ENCODE measurements around the gene KDM3B.
"Not testable (repeated sequence)": the region's sequence is repeated elsewhere in the genome, so short reads cannot be mapped to it uniquely, and the experiment has no call there.

The KDM3B gene

GRCh38 chr5:138389911-138390310, 37.4 kb downstream of the KDM3B start:
- not testable (repeated sequence) for H3K27me3 Mint-ChIP-seq; H3K27ac Mint-ChIP-seq; H3K9me3 Mint-ChIP-seq; H3K4me1 Mint-ChIP-seq; DNase-seq (ENCODE audit: low spot score in 2 of 2); ATAC-seq (ENCODE audit: low read depth); H3K4me3 Mint-ChIP-seq
- H3K36me3 Mint-ChIP-seq: peaks cover 29% of the 10 kb centered on the region

- Mint-ChIP-seq H3K4me3 (no peak overlapping the region), H3K4me1 (no peaks in the 10 kb centered on the region), H3K27ac (no peak overlapping the region), H3K36me3 (peaks cover 33% of the 10 kb centered on the region), H3K9me3 (no peaks in the 10 kb centered on the region), H3K27me3 (no peaks in the 10 kb centered on the region)
- ATAC-seq (ENCODE audit: low read depth) (no peak), DNase-seq (ENCODE audit: low spot score in 2 of 2) (no peak)
Observed at GRCh38 chr5:138391859-138392386, 39.4 kb downstream of the KDM3B start.

GRCh38 chr5:138402640-138403039, 50.2 kb downstream of the KDM3B start:
- Mint-ChIP-seq H3K4me3 (no peak overlapping the region), H3K36me3 (peaks cover 45% of the 10 kb centered on the region), H3K27me3 (no peaks in the 10 kb centered on the region), H3K27ac (no peak overlapping the region), H3K4me1 (peaks cover 4% of the 10 kb centered on the region), H3K9me3 (peaks cover 3% of the 10 kb centered on the region)
- ATAC-seq (ENCODE audit: low read depth) (no peak), DNase-seq (ENCODE audit: low spot score in 2 of 2) (no peak)

- DNase-seq (ENCODE audit: low spot score in 2 of 2) (peak in 1 of 2 donors; percentile 21), ATAC-seq (ENCODE audit: low read depth) (peak; percentile 98)
- H3K4me3 Mint-ChIP-seq: no peak overlapping the region
Observed at GRCh38 chr5:138408023-138408422, 55.5 kb downstream of the KDM3B start.

GRCh38 chr5:138410996-138411640, 58.6 kb downstream of the KDM3B start:
- not testable (repeated sequence) for ATAC-seq (ENCODE audit: low read depth); H3K9me3 Mint-ChIP-seq
- H3K36me3 Mint-ChIP-seq: peaks cover 24% of the 10 kb centered on the region

More at GRCh38 chr5:138408023-138408422, 55.5 kb downstream of the KDM3B start:
- Mint-ChIP-seq H3K9me3 (peaks cover 4% of the 10 kb centered on the region), H3K36me3 (peaks cover 30% of the 10 kb centered on the region), H3K27me3 (no peaks in the 10 kb centered on the region), H3K27ac (peak overlapping the region; percentile 90), H3K4me1 (peaks cover 8% of the 10 kb centered on the region)

GRCh38 chr5:138418444-138418843, 66.0 kb downstream of the KDM3B start:
- Mint-ChIP-seq H3K4me3 (no peak overlapping the region), H3K27ac (no peak overlapping the region)

More at GRCh38 chr5:138410996-138411640, 58.6 kb downstream of the KDM3B start:
- not testable (repeated sequence) for H3K27ac Mint-ChIP-seq, H3K4me3 Mint-ChIP-seq, H3K4me1 Mint-ChIP-seq, H3K27me3 Mint-ChIP-seq
- peak; percentile 9 to 16 for DNase-seq (ENCODE audit: low spot score in 2 of 2)

GRCh38 chr5:138425079-138425478, 72.6 kb downstream of the KDM3B start:
- no peak overlapping the region for H3K27ac Mint-ChIP-seq

More at GRCh38 chr5:138418444-138418843, 66.0 kb downstream of the KDM3B start:
- Mint-ChIP-seq H3K4me1 (no peaks in the 10 kb centered on the region), H3K36me3 (peaks cover 25% of the 10 kb centered on the region), H3K27me3 (no peaks in the 10 kb centered on the region), H3K9me3 (no peaks in the 10 kb centered on the region)
- ATAC-seq (ENCODE audit: low read depth) (no peak), DNase-seq (ENCODE audit: low spot score in 2 of 2) (no peak)

GRCh38 chr5:138435943-138436342, 83.5 kb downstream of the KDM3B start:
- peaks cover 22% of the 10 kb centered on the region for H3K36me3 Mint-ChIP-seq
- ATAC-seq (ENCODE audit: low read depth): no peak
- peaks cover 4% of the 10 kb centered on the region for H3K27me3 Mint-ChIP-seq
- H3K4me1 Mint-ChIP-seq: peaks cover 13% of the 10 kb centered on the region
- DNase-seq (ENCODE audit: low spot score in 2 of 2): no peak
- no peak overlapping the region for H3K27ac Mint-ChIP-seq
- no peak overlapping the region for H3K4me3 Mint-ChIP-seq
- no peaks in the 10 kb centered on the region for H3K9me3 Mint-ChIP-seq

More at GRCh38 chr5:138425079-138425478, 72.6 kb downstream of the KDM3B start:
- H3K36me3 Mint-ChIP-seq: peaks cover 42% of the 10 kb centered on the region
- H3K27me3 Mint-ChIP-seq: no peaks in the 10 kb centered on the region
- DNase-seq (ENCODE audit: low spot score in 2 of 2): no peak
- no peak overlapping the region for H3K4me3 Mint-ChIP-seq
- no peaks in the 10 kb centered on the region for H3K9me3 Mint-ChIP-seq
- no peaks in the 10 kb centered on the region for H3K4me1 Mint-ChIP-seq
- no peak for ATAC-seq (ENCODE audit: low read depth)

GRCh38 chr5:138438003-138438723, 85.7 kb downstream of the KDM3B start:
- ATAC-seq (ENCODE audit: low read depth) (no peak), DNase-seq (ENCODE audit: low spot score in 2 of 2) (no peak)
- Mint-ChIP-seq H3K4me1 (peaks cover 13% of the 10 kb centered on the region), H3K27me3 (peaks cover 4% of the 10 kb centered on the region), H3K27ac (no peak overlapping the region), H3K36me3 (peaks cover 13% of the 10 kb centered on the region), H3K9me3 (no peaks in the 10 kb centered on the region), H3K4me3 (peak overlapping the region; percentile 87)

- H3K27me3 Mint-ChIP-seq: peaks cover 4% of the 10 kb centered on the region
- peak; percentile 52 to 58 for DNase-seq (ENCODE audit: low spot score in 2 of 2)
- H3K27ac Mint-ChIP-seq: no peak within 1 kb of the TSS
- peak within 1 kb of the TSS; percentile 87 for H3K4me3 Mint-ChIP-seq
- H3K9me3 Mint-ChIP-seq: no peaks in the 10 kb centered on the region
- H3K36me3 Mint-ChIP-seq: peaks cover 13% of the 10 kb centered on the region
- peaks cover 13% of the 10 kb centered on the region for H3K4me1 Mint-ChIP-seq
- ATAC-seq (ENCODE audit: low read depth): peak; percentile 85
Observed at GRCh38 chr5:138438724-138439476, 86.4 kb downstream of the KDM3B start, which contains the start of gene REEP2. Gene REEP2, plus strand, starts transcription at chr5:138439057. Its CDS starts 152 bp downstream, at chr5:138439209.

GRCh38 chr5:138439477-138440158, 87.1 kb downstream of the KDM3B start:
- Mint-ChIP-seq H3K36me3 (peaks cover 11% of the 10 kb centered on the region), H3K4me1 (peaks cover 13% of the 10 kb centered on the region), H3K27me3 (peaks cover 4% of the 10 kb centered on the region), H3K9me3 (no peaks in the 10 kb centered on the region), H3K27ac (no peak overlapping the region), H3K4me3 (peak overlapping the region; percentile 87)
- ATAC-seq (ENCODE audit: low read depth) (no peak), DNase-seq (ENCODE audit: low spot score in 2 of 2) (no peak)

- Mint-ChIP-seq H3K27me3 (peaks cover 4% of the 10 kb centered on the region), H3K9me3 (no peaks in the 10 kb centered on the region), H3K36me3 (peaks cover 5% of the 10 kb centered on the region), H3K27ac (no peak overlapping the region), H3K4me1 (peaks cover 13% of the 10 kb centered on the region), H3K4me3 (peak overlapping the region; percentile 49)
- ATAC-seq (ENCODE audit: low read depth) (no peak), DNase-seq (ENCODE audit: low spot score in 2 of 2) (no peak)
Observed at GRCh38 chr5:138440159-138441073, 87.9 kb downstream of the KDM3B start.
